ENCODE results near the gene FLAD1.

DNA sequence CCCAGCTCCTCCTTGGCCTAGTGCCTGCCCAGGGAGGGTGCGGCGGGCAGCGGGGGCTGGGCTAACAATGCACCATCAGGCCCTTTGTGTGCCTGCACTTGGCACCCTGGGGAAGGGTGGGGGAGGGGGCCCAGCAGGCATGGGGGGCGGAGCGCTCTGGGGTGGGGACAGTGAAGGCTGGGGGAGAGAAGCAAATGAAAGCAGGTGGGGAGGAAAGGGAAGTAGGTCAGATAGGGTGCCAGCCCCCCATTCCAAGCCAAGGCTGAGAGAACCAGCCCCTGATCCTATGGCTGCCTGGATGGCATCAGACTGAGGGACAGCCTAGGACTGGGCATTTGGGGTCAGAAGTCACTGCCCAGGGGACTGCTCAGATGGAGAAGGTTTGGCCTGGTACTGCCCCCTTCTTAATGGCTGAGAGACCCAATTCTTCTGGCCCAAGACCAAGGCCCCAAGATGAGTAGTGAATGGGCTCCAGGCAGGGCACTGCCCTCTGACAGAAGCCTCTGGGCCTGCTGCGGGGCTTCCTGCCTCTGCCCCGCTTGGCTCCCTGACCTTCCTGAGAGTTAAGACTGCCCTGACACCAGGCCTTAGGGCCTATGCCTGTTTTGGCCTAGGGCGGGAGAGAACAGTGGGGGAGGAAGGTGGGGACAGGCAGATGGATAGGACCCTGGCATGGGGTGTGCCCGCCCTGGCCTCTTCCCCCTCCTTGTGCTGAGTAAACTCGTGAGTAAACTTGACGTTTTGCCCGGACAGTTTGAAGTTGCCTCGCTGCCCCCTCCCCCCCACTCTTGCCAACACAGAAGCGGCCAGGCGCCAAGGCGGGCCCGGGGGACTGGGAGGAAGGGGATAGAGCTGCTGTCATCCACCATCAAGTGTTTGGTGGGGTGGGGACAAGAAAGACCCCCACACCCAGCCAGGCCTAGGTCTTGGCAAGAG, 22.2 kb downstream of the FLAD1 start:
- TF ChIP-seq, protein P1, sequence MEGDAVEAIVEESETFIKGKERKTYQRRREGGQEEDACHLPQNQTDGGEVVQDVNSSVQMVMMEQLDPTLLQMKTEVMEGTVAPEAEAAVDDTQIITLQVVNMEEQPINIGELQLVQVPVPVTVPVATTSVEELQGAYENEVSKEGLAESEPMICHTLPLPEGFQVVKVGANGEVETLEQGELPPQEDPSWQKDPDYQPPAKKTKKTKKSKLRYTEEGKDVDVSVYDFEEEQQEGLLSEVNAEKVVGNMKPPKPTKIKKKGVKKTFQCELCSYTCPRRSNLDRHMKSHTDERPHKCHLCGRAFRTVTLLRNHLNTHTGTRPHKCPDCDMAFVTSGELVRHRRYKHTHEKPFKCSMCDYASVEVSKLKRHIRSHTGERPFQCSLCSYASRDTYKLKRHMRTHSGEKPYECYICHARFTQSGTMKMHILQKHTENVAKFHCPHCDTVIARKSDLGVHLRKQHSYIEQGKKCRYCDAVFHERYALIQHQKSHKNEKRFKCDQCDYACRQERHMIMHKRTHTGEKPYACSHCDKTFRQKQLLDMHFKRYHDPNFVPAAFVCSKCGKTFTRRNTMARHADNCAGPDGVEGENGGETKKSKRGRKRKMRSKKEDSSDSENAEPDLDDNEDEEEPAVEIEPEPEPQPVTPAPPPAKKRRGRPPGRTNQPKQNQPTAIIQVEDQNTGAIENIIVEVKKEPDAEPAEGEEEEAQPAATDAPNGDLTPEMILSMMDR (conservative IDR thresholded peaks at IDR 0.05 in 1 of 2, IDR thresholded peaks at IDR 0.05 in 1 of 2; ENCODE audit: low read depth in 1 of 2, low read length in 2 of 2): no peak
- no peak for TF ChIP-seq EZH2 (IDR thresholded peaks at IDR 0.05; ENCODE audit: low read length, missing control alignments)

Data from fibroblast of lung (primary cell).